Aorta (tissue), 5 donors: ENCODE measurements around the gene WDPCP. TPM values are rescaled to one million over a fixed set of nuclear protein-coding genes. Genes with fewer than 3 reads are reported as not detected.

Experiments used
- ATAC-seq: fragments of 200-7000 bp; cut with Tn5 transposase; one replicate; pipeline ENCODE4 v1.9.1; 2022; ENCODE audit warnings: moderate library complexity; ENCODE audit not compliant: low FRiP score
- DNase-seq, 2 donors: peaks; one replicate each; pipeline ENCODE4 v3.0.0-alpha.2; 2020
- H3K27ac ChIP-seq, 2 donors: one replicate each; pipeline ENCODE4 v1.5.1; 2013; ENCODE audit warnings: low read length in 2 of 2, mild to moderate bottlenecking in 2 of 2, moderate library complexity in 2 of 2, control low read depth in 1 of 2, inconsistent platforms in 1 of 2, low read depth in 1 of 2
- H3K27me3 ChIP-seq, 2 donors: one replicate each; pipeline ENCODE4 v1.6.1; 2013; ENCODE audit warnings: control low read depth in 1 of 2, low read length in 1 of 2, mild to moderate bottlenecking in 1 of 2, moderate library complexity in 1 of 2; ENCODE audit not compliant: insufficient read depth in 2 of 2, control insufficient read depth in 1 of 2
- H3K36me3 ChIP-seq, 2 donors: one replicate each; pipeline ENCODE4 v1.6.1; 2013; ENCODE audit warnings: control low read depth in 1 of 2, low read length in 1 of 2, mild to moderate bottlenecking in 1 of 2; ENCODE audit not compliant: insufficient read depth in 2 of 2, control insufficient read depth in 1 of 2
- H3K4me1 ChIP-seq, 2 donors: one replicate each; pipeline ENCODE4 v1.6.1; 2013; ENCODE audit warnings: low read length in 2 of 2, control low read depth in 1 of 2, mild to moderate bottlenecking in 1 of 2, moderate library complexity in 1 of 2; ENCODE audit not compliant: insufficient read depth in 2 of 2, control insufficient read depth in 1 of 2
- H3K4me3 ChIP-seq, 2 donors: one replicate each; pipeline ENCODE4 v1.5.1; 2013; ENCODE audit warnings: low read length in 2 of 2, control low read depth in 1 of 2, mild to moderate bottlenecking in 1 of 2
- H3K9me3 ChIP-seq: one replicate; pipeline ENCODE4 v1.6.1; 2013; ENCODE audit warnings: mild to moderate bottlenecking, low read length; ENCODE audit not compliant: control insufficient read depth
- WGBS, 2 donors: extraction: QIAGEN DNeasy Blood & Tissue Kit; methylation state at CpG; one replicate each; pipeline ENCODE4 v1.1.7; 2013; 5-methylcytosine and 5-hydroxymethylcytosine counted together
- intact Hi-C, 2 donors: fragments of 100-400 bp; cut with DNase I; formaldehyde crosslinking; loops; one replicate each; pipeline versions ENCODE4 v1.14.2 to v1.15.0; 2022
- polyA plus RNA-seq, 2 donors: library from polyadenylated mRNA; stranded (reverse); fragments of 200-250 nt; gene quantifications; one replicate each; pipeline ENCODE4 v1.2.3, GENCODE V29; 2013
- total RNA-seq, 2 donors: library from RNA; stranded (reverse); fragmentation: NEBNext Ultra II Directional; extraction: Animal tissue kit (Norgen Biotek cat#: 25700); gene quantifications; one replicate each; pipeline ENCODE4 v1.2.1, GENCODE V29; 2021
- donor health status: healthy with polysubstance abuse.
- donor health status: Bipolar disorder and iron deficiency.
- donor health status: DM: no; HTN: no; CAD: no.
- donor health status: DM: no; HTN: no; CAD: no.
- donor health status: DM: yes; HTN: yes; CAD: no.

The WDPCP gene
- total and polyA plus RNA-seq, 4 donors, result 2.9 to 20.8 (median 15.3) TPM

DNA sequence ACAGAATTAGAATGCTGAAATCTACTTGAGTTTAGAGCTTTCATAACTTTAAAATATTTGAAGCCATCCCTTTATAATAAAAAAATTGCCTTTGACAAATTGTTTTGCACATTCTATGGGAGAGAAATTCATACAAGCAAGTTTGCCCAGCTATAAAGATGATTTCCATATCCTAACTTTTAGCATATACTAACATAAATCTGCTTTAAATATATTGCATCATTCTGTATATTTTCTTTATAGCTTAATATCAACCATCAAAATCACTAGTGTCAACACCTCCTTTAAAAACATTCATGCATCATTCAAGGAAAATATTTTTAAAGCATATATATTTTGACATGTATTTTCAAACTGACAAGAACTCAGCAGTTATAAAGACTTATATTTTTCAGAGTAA lies 49.9 kb downstream of the WDPCP start:
- DNase-seq, result no peak

DNA sequence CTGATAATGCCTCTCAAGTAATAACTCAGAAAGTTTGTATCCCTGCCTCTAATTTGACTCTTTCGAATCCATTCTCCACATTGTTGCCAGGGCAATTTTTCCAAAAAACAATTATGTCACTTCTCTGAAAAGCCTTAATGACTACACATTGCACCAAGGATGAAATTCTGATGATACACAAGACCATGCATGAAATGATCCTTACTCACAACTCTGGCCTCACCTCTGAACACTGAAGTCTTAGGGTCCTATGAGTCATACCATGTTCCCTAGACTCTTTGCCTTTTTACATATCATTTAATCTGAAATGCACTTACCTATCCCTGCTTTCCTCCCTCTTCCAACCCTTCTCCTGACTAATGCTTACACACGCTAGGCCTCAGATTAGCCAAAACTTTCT lies 51.0 kb downstream of the WDPCP start:
- DNase-seq (no peak), ATAC-seq (no peak)
- Histone ChIP-seq H3K36me3 (no peaks in the 10 kb centered on the region), H3K27me3 (no peaks in the 10 kb centered on the region), H3K27ac (no peak overlapping the region), H3K4me1 (no peaks in the 10 kb centered on the region), H3K9me3 (no peaks in the 10 kb centered on the region), H3K4me3 (no peak overlapping the region)
- intact Hi-C loops, result no loop called here
- 93 to 94% methylated on average over 2 of the region's 2 CpGs for WGBS, 2 donors

More for the DNA sequence above, 49.9 kb downstream of the WDPCP start:
- H3K27ac ChIP-seq, result no peak overlapping the region
- no peaks in the 10 kb centered on the region for H3K4me1 ChIP-seq
- no peak overlapping the region for H3K4me3 ChIP-seq
- H3K9me3 ChIP-seq, result no peaks in the 10 kb centered on the region
- ATAC-seq, result no peak
- intact Hi-C loops, result no loop called here
- H3K36me3 ChIP-seq, result no peaks in the 10 kb centered on the region
- H3K27me3 ChIP-seq, result no peaks in the 10 kb centered on the region

DNA sequence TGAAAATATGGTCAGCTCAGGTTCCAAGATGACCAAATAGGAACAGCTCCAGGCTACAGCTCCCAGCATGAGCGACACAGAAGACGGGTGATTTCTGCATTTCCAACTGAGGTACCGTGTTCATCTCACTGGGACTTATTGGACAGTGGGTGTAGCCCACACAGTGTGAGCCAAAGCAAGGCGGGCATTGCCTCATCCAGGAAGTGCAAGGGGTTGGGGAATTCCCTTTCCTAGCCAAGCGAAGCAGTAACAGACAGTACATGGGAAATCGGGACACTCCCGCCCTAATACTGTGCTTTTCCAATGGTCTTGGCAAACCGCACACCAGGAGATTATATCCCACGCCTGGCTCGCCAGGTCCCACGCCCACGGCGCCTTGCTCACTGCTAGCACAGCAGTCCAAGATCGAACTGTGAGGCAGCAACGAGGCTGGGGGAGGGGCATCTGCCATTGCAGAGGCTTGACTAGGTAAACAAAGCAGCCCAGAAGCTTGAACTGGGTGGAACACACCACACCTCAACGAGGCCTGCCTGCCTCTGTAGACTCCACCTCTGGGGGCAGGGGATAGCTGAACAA lies 57.5 kb downstream of the WDPCP start:
- WGBS, 2 donors, result 88 to 89% methylated on average over 16 of the region's 16 CpGs
- intact Hi-C loops, result no loop called here
- no peak overlapping the region for H3K4me3 ChIP-seq
- no peaks in the 10 kb centered on the region for H3K4me1 ChIP-seq
- no peak overlapping the region for H3K27ac ChIP-seq
- H3K9me3 ChIP-seq, result no peaks in the 10 kb centered on the region
- H3K27me3 ChIP-seq, result no peaks in the 10 kb centered on the region
- ATAC-seq (no peak), DNase-seq (no peak)
- no peaks in the 10 kb centered on the region for H3K36me3 ChIP-seq

DNA sequence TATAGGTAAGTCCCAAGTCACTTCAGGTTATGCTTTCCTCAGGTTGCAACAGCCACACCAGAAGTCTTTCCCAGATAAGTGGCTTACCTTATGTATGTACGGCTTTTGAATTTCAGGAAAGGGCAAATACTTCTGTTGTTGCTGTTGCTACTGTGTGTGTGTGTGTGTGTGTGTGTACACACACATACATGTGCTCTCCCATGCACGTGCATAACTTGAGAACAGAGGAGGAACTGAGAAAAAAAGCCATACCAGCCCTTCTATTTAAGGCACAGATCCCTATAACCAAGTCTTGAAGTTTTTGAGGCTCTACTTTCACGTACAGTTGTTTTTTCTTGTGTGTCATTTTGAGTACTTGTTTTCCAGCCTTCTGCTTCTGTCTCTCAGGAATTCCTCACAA lies 62.4 kb downstream of the WDPCP start:
- no peaks in the 10 kb centered on the region for H3K9me3 ChIP-seq
- WGBS, 2 donors, result 61 to 77% methylated on average over 3 of the region's 3 CpGs
- no peak overlapping the region for H3K27ac ChIP-seq
- H3K36me3 ChIP-seq, result no peaks in the 10 kb centered on the region
- H3K4me1 ChIP-seq, result no peaks in the 10 kb centered on the region
- DNase-seq (no peak), ATAC-seq (no peak)
- intact Hi-C loops, result no loop called here
- H3K4me3 ChIP-seq, result no peak overlapping the region
- H3K27me3 ChIP-seq, result no peaks in the 10 kb centered on the region

DNA sequence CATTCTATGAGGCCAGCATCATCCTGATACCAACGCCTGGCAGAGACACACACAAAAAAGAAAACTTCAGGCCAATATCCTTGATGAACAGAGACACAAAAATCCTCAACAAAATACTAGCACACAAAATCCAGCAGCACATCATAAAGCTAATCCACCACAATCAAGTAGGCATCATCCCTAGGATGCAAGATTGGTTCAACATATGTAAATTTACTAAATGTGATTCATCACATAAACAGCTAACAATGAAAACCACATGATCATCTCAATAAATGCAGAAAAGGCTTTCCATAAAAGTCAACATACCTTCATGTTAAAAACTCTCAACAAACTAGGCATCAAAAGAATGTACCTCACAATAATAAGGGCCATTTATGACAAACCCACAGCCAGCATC lies 65.3 kb downstream of the WDPCP start:
- intact Hi-C loops, result no loop called here
- Histone ChIP-seq H3K27ac (no peak overlapping the region), H3K9me3 (no peaks in the 10 kb centered on the region), H3K4me3 (no peak overlapping the region), H3K36me3 (no peaks in the 10 kb centered on the region), H3K27me3 (no peaks in the 10 kb centered on the region), H3K4me1 (no peaks in the 10 kb centered on the region)
- WGBS, 2 donors, result 92 to 96% methylated on average over 1 of the region's 1 CpG
- DNase-seq (no peak), ATAC-seq (no peak)

DNA sequence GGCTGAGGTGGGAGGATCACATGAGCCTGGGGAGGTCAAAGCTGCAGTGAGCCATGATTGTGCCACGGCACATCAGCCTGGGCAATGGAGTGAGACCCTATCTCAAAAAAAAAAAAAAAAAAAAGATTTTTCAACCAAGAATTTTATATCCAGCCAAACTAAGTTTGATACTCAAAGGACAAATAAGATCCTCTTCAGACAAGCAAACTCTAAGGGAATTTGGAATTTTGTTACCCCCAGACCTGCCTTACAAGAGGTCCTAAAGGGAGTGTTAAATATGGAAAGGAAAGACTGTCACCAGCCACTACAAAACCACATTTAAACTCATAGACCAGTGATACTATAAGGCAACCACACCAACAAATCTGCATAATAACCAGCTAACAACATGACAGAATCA lies 67.5 kb downstream of the WDPCP start:
- Histone ChIP-seq H3K4me3 (no peak overlapping the region), H3K27me3 (no peaks in the 10 kb centered on the region), H3K36me3 (no peaks in the 10 kb centered on the region), H3K9me3 (no peaks in the 10 kb centered on the region), H3K27ac (no peak overlapping the region), H3K4me1 (no peaks in the 10 kb centered on the region)
- WGBS, 2 donors, result 86 to 93% methylated on average over 1 of the region's 1 CpG
- no peak for ATAC-seq
- no peak for DNase-seq
- intact Hi-C loops, result no loop called here

DNA sequence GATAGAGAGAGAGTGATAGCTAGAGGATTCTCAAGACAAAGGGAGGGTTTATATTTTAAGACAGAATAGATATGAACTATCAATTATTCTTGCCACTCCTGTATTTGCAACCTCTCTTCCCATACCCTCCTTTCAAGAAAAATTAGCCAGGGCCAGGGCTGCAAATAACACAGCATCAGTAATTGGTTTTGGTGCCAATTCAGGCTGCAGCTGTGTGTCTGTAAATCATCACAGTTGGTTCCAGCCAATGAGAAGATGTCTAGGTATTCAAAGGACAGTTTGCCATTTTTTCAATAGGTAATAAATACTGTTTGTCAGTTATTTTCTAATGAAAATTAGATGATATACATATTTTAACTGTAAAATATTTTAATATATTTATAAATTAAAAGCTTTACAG lies 73.5 kb downstream of the WDPCP start:
- H3K27ac ChIP-seq, result no peak overlapping the region
- DNase-seq (no peak), ATAC-seq (no peak)
- H3K4me1 ChIP-seq, result no peaks in the 10 kb centered on the region
- intact Hi-C loops, result no loop called here
- H3K4me3 ChIP-seq, result no peak overlapping the region
- no peaks in the 10 kb centered on the region for H3K9me3 ChIP-seq
- no peaks in the 10 kb centered on the region for H3K36me3 ChIP-seq
- H3K27me3 ChIP-seq, result no peaks in the 10 kb centered on the region

DNA sequence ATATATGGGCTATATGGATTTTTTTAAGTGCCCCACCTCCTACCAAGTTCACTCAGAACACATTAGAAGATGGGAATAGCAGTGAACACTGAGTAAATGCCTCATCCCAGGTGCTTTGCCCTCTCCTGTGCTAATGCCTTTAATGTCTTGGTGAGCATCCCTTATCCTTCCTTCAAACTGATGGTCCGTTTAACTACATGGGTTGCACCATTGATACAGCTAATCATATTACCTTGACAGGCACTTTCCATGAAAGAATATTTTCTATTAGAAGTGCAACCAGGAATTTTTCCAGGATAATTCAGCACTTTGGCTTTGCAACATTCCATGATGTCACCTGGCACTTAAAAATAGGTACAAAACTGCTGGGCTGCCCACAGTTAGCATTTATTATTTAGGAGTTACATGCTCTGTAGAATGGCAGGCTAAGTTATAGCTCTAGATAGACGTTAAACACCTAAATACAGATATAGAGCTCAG lies 74.0 kb downstream of the WDPCP start:
- DNase-seq (no peak), ATAC-seq (no peak)
- H3K27me3 ChIP-seq, result no peaks in the 10 kb centered on the region
- no peak overlapping the region for H3K4me3 ChIP-seq
- H3K36me3 ChIP-seq, result no peaks in the 10 kb centered on the region
- no peaks in the 10 kb centered on the region for H3K4me1 ChIP-seq
- no peak overlapping the region for H3K27ac ChIP-seq
- WGBS, 2 donors, result 59 to 66% methylated on average over 2 of the region's 2 CpGs
- no peaks in the 10 kb centered on the region for H3K9me3 ChIP-seq
- intact Hi-C loops, result no loop called here

DNA sequence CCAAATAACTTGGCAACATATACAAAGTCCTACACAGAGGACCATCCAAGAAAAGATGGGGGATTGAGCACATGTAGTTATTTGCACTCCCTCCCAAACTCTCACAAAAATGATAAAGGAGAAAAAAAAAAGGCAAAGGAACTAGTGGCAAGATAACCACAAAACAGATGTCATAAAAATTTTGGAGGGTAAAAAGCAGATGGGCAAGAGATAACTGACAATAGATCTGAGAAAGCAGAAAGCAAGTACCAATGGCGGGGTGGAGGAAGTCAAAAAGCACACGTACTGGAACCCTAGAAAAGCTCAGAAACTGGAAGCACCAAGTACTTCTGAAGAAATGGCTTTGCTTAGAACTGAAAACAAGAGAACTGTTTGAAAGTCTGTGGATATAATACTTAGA lies 82.0 kb downstream of the WDPCP start:
- Histone ChIP-seq H3K27ac (no peak overlapping the region), H3K27me3 (no peaks in the 10 kb centered on the region), H3K4me1 (no peaks in the 10 kb centered on the region), H3K36me3 (no peaks in the 10 kb centered on the region), H3K9me3 (no peaks in the 10 kb centered on the region), H3K4me3 (no peak overlapping the region)
- 86 to 89% methylated on average over 2 of the region's 2 CpGs for WGBS, 2 donors
- ATAC-seq (no peak), DNase-seq (no peak)
- intact Hi-C loops, result no loop called here
